GM04504 (cell line): Measurements from ENCODE around the gene SV2B.

Experiments
- DNase-seq: peaks from one replicate; pipeline ENCODE4 v3.0.0-alpha.2; 2012; ENCODE audit warnings: low read depth

Gene SV2B

GRCh38 chr15:91270747-91271146, 170.7 kb downstream of the SV2B start:
- DNase-seq: no peak

DNA sequence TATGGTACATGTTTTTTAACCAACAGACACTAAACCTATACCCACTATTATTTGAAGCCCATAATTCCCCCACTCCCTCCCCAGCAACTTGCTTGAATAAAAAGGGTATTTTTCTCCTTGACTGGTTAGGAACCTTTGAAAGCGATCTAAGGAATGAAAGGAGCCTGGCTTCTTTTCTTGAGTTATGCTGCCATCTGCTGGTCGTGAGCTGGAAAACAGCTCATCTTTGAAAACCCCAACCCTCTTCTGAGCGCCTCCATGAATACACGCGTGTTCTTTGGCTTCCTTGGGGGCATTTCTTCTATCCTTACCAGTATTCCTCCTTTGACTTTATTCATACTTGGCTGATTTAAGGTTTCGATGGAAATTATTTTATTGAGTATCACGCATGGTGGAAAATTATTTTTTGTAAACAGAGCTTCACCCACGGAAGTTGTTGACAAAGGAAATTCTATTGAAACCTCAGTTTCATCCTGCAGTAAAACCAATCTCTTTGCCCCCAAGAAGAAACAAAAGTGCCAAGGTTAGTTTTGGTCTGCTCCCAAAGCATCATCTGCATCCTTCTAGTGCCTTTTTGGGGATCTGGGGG, 171.6 kb downstream of the SV2B start:
- peak; percentile 30 for DNase-seq

DNA sequence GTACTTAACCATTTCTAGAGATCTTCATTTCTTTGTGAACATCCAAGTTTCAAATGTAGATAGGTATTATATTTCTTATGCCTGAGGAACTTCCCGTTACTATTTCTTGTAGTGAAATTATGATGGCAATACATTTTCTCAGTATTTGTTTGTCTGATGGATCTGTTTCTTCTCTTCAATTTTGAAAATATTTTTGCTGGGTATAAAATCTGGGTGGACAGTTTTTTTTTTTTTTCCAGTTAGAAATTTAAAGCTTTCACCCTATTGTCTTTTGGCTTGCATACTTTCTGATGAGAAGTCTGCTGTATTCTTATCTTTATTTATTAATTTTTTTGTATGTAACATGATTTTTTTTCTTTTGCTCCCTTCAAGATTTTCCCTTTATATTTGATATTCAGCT, 175.8 kb downstream of the SV2B start:
- no peak for DNase-seq

DNA sequence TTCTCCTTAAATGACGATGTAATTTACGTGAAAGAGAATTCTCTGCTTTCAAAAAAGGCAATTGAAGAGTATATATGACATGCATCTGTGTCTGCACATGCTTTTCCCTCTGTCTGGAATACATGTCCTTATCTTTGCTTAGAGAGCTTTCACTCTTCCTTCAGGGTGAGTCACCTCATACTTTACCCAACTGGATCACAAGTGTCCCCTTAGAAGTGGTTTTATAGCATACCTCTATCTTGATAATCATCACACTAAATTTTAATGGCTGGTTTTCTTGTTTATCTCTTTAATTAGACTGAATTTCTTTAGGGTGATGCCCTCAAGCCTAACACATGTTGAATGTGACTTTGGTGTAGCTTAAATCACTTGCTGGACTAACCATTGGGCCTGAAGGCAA, 178.9 kb downstream of the SV2B start:
- no peak for DNase-seq

DNA sequence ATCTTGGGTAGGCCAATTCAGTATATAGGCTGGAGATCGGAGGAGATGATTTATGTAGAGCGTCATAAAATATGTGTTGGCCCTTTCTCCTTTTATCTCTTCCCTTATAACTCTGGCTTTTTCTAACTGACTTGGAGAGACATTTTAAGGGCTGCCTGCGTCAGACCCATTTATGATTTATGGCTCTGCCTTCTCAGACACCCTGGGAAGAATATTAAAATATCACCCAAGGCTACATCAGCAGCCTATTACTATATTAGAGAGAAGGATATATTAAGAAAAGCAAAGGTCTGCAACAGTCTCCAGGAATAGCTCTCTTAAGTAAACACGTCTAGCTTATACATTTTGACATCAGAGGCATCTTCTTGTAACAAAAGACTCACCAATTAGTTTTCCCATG, 179.4 kb downstream of the SV2B start:
- no peak for DNase-seq

DNA sequence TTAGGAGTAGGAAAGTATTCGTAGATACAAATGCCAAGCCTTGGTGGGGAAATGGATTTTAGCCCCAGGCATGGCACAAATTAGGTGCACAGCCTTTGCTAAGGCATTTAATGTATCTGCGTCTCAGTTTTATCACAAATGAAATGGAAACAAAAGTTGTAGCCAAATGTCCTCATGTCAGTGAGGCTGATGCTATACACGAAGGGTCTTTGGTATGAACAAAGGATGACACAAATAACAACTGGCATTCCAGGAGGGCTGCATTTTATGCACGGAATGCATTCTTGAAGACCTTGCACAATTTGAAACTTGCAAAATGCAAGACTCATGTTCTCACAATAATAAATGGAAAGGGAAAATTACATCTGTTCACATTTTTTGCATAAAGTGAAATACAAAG, 181.9 kb downstream of the SV2B start:
- DNase-seq: no peak

DNA sequence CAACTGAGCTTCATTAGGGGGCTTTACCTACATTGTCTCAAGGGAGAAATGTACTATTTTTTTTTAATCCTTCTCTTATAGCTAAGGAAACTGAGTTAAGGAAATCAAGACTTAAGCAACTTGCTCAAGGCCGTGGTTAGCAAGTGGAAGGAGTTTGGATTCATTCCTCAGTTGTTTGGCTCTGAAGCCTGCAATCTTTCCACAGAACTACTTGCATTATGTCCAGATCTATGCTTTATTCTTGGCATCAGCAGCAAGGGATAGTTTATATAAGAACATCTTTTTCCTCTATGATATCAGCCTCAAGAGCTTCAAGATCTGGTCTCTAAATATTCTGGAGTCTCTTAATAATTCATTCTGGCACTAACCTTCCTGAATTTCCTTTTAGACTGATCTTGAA, 182.4 kb downstream of the SV2B start:
- DNase-seq: no peak

GRCh38 chr15:91283155-91283554, 183.1 kb downstream of the SV2B start:
- no peak for DNase-seq

- no peak for DNase-seq
Measured at GRCh38 chr15:91284758-91285466, 184.9 kb downstream of the SV2B start.

DNA sequence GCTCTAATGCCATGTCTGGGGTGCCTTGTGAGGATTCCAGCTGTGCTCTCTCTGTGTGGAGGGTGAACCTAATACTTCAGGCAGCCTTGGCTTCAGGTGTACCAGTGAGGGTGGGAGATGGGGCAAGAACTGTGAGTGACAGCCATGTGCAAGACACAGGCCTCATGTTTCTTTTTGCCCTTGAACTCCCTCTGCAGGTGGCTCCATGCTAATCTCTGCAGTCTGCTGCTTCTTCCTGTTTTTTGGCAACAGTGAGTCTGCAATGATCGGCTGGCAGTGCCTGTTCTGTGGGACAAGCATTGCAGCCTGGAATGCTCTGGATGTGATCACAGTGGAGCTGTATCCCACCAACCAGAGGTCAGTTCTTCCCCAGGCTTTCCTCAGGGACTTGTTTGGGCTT, 189.3 kb downstream of the SV2B start:
- DNase-seq: no peak

DNA sequence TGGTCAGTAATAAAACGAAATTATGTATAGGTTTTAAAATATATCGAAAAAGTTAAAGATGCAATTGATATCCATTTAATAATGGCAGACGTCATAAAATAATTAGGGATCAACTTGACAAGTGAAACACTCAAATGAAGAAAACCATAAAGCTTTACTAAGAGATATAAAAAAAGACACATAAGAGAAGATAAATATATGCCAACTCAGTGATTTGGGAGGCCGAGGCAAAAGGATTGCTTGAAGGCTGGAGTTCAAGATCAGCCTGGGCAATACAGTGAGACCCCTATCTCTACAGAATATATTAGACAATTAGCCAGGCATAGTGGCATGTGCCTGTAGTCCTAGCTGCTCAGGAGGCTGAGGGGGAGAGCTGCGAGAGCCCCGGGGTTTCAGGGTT, 190.5 kb downstream of the SV2B start:
- no peak for DNase-seq

DNA sequence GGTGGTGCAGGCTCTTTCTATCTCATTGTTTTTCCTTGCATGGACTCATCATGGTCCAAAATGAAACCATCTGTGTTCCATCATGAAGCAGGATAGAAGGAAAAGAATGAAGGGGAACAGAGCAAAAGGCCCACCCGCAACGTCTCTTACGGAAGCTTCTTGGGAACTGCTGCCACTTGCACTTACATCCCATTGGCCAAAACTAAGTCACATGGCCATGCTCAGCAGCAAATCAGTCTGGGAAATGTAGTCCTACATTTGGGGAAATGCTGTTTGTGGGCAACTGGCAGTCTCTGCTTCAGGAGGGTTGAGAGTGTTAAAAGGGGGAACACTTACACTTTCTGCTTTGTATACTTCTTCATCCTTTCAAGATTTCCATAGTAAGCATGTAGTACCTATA, 191.6 kb downstream of the SV2B start:
- no peak for DNase-seq

DNA sequence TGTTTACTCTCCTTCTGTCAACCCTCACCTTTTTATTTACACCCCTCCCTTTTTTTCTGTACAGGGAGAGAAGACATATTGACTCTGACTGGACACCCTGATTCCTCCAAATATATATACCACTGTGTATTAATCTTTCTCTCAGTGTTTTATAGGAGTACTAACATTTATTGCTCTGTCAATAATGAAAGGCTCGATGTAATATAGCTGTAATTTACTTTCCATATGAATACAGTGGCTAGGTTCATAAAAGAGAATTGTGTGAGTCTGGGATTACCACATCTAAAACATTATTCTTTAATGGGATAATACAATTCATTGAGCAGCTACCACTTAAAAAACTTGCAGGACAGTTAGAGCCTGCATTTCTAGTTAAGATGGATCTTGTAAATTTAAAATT, 194.3 kb downstream of the SV2B start:
- DNase-seq: no peak

GRCh38 chr15:91294795-91295194, 194.7 kb downstream of the SV2B start:
- no peak for DNase-seq

DNA sequence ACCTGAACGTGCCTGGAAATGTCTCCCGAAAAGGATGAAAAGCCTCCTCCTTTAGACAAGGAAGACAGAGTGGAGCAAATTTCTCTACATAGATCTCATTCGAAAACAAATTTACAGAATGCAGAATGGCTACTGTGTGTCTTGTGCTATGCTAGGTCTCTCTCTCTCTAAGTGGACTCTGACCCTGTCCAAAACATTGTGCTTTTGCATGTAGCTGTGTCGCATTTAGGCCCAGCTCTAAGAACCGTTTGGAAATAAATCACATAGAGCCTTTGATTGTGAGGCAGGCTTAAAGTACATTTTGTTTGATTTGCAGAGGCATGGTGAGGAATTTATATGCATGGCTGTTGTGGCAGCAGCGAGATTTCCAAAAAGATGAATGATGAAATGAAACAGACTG, 198.0 kb downstream of the SV2B start:
- no peak for DNase-seq

DNA sequence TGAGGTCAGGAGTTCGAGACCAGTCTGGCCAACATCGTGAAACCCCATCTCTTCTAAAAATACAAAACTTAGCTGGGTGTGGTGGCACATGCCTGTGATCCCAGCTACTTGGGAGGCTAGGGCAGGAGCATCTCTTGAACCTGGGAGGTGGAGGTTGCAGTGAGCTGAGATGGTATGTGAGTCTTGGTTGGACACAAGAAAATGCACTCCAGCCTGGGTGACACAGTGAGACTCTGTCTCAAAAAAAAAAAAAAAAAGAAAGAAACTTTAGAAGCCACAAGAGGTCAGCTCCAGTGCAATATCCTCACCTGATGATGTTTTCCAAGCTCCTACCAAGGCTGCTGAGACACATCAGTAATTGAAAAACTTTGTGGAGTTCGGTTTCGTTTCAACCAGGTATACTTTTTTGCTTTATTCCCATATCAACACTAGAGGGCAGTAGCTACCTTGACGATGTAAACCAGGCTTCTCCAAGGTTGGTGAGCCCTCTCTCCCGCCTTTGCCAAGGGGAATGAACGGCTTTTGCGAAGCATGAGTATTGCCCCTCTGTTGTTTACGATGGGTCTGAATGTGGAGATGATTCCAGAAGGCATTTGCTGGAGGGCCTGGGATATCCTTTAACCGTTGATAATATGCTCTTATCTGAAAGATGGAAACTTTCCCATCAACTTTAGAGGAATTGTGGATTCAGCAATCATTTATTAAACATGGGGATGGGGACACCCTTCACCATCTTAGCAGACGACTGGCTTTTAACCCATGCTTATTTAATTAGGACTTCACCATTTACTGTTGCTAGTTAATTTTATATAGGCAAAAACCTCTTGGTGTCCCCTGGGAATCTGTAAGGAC, 202.8 kb downstream of the SV2B start:
- DNase-seq: peak; percentile 25

DNA sequence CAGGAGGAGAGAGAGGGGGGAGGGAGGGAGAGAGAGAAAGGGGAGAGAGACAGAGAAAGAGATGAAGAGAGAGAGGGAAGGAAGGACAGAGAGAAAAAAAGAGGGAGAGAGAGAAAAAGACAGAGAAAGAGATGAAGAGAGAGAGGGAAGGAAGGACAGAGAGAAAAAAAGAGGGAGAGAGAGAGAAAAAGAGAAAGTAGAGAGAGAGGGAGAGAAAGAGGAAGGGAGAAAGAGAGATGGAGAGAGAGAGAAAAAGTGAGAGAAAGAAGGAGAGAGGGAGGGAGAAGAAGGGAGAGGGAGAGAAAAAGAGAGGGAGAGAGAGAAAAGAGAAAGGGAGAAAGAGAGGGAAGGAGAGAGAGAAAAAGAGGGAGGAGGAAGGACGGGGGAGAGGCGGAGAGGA, 204.2 kb downstream of the SV2B start:
- DNase-seq: no peak

DNA sequence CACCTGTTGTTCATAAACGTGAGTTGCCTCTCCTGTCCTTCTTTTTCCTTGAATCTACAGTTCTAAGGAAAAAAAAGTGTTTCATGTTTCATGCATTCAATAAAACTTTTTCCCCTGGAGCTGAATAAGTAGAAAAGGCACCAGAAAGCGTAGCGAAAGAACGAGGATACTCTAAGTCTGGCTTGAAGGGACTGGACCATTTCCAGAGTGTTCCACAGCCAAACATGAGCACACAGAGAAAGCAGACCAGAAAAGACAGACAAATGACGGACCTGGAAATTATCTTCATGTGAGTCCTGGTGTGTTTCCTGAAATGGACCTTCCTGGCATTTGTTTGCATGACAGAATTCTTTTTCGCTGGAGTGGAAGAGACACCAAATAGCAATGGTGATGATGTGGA, 204.7 kb downstream of the SV2B start:
- DNase-seq: no peak

DNA sequence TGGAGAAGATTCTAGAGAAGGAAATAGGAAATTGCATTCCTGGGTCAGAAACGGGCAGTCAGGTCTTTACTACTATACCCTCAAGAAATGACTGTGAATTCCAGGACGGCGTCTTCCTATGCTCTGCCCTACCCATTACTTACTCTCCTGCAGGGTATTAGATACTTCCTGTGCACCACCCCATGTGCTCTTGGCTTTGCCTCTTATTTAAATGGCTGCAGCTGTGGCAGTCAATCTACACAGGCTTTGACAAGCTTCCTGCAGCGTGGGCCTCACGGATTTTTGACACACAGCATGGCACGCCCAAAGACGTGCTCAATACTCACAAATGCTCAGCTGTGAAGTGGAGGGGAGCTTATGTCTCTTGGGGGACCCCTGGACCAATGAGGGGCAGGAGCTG, 206.1 kb downstream of the SV2B start:
- no peak for DNase-seq

- no peak for DNase-seq
Measured at GRCh38 chr15:91307601-91308000, 207.5 kb downstream of the SV2B start.

DNA sequence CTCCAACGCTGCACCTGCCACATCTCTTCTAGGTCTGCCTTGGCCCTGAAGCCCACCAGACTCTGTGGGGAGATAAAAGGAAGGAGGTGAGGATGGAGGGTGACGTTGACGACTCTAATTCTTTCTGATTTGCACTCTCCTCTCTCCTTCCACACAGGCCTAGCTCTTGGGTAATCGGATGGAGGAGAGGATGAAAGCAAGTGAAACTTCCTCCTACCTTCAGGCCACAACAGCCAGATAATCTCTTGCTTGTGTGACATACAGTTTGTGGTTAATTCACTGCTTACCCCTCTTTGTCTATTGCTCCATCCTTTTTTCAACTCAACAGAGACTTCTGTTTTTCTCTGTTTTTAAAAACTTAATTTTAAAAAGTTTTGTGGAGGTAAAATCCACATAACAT, 208.1 kb downstream of the SV2B start:
- DNase-seq: no peak

- no peak for DNase-seq
Measured at GRCh38 chr15:91308855-91309254, 208.8 kb downstream of the SV2B start.

- DNase-seq: no peak
Measured at GRCh38 chr15:91311986-91312385, 211.9 kb downstream of the SV2B start.
